HEK293 (cell line): ENCODE results near the gene WSCD2.
A peak's percentile ranks its signal among the peaks of the same experiment; 100 is the strongest.

Source experiments
- GLIS1 ChIP-seq: fragments of 450-650 bp; formaldehyde crosslinking; IDR thresholded peaks from 2 replicates; pipeline ENCODE4 v1.5.1; 2016; ENCODE audit warnings: missing biosample characterization, missing genetic modification characterization
- GLIS2 ChIP-seq: fragments of 450-650 bp; formaldehyde crosslinking; IDR thresholded peaks from 2 replicates; pipeline ENCODE4 v1.5.1; 2016; ENCODE audit warnings: missing biosample characterization, missing genetic modification characterization
- OSR2 ChIP-seq: fragments of 450-650 bp; formaldehyde crosslinking; IDR thresholded peaks from 2 replicates; pipeline ENCODE4 v1.5.1; 2016; ENCODE audit warnings: missing biosample characterization, missing genetic modification characterization
- OVOL3 ChIP-seq: fragments of 450-650 bp; formaldehyde crosslinking; IDR thresholded peaks from 2 replicates; pipeline ENCODE4 v1.5.1; 2016; ENCODE audit warnings: missing biosample characterization, missing genetic modification characterization
- PBX3 ChIP-seq: sonication (generic); formaldehyde crosslinking; IDR thresholded peaks from 2 replicates; pipeline ENCODE4 v1.8.1; 2022; ENCODE audit warnings: mild to moderate bottlenecking, moderate library complexity, missing genetic modification reagents
- REST ChIP-seq: fragments of 450-650 bp; formaldehyde crosslinking; IDR thresholded peaks from 2 replicates; pipeline ENCODE4 v1.5.1; 2016; ENCODE audit warnings: missing biosample characterization, missing genetic modification characterization
- TRIM28 ChIP-seq: IDR thresholded peaks from 2 replicates; pipeline ENCODE4 v1.6.1; 2011; ENCODE audit warnings: low read length, control low read depth, borderline replicate concordance
- ZBTB1 ChIP-seq: fragments of 450-650 bp; formaldehyde crosslinking; IDR thresholded peaks from 2 replicates; pipeline ENCODE4 v1.5.1; 2016; ENCODE audit warnings: missing biosample characterization, missing genetic modification characterization
- ZBTB11 ChIP-seq: fragments of 450-650 bp; formaldehyde crosslinking; conservative IDR thresholded peaks from 2 replicates; pipeline ENCODE4 v1.5.1; 2016; ENCODE audit warnings: low read depth, missing biosample characterization, missing genetic modification characterization
- ZFP3 ChIP-seq: fragments of 450-650 bp; formaldehyde crosslinking; IDR thresholded peaks from 2 replicates; pipeline ENCODE4 v1.5.1; 2016; ENCODE audit warnings: low read depth, missing biosample characterization, missing genetic modification characterization
- ZNF114 ChIP-seq: fragments of 450-650 bp; formaldehyde crosslinking; IDR thresholded peaks from 2 replicates; pipeline ENCODE4 v1.5.0; 2017; ENCODE audit warnings: missing biosample characterization, missing genetic modification characterization
- ZNF175 ChIP-seq: fragments of 450-650 bp; formaldehyde crosslinking; IDR thresholded peaks from 2 replicates; pipeline ENCODE4 v1.5.1; 2016; ENCODE audit warnings: missing biosample characterization, missing genetic modification characterization
- ZNF2 ChIP-seq: fragments of 450-650 bp; formaldehyde crosslinking; IDR thresholded peaks from 2 replicates; pipeline ENCODE4 v1.5.1; 2016; ENCODE audit warnings: missing biosample characterization, missing genetic modification characterization
- ZNF292 ChIP-seq: fragments of 450-650 bp; formaldehyde crosslinking; IDR thresholded peaks from 2 replicates; pipeline ENCODE4 v1.5.1; 2016; ENCODE audit warnings: low read depth, missing biosample characterization, missing genetic modification characterization, borderline replicate concordance
- ZNF335 ChIP-seq: fragments of 450-650 bp; formaldehyde crosslinking; conservative IDR thresholded peaks from 2 replicates; pipeline ENCODE4 v1.5.1; 2016; ENCODE audit warnings: missing biosample characterization, missing genetic modification characterization
- ZNF426 ChIP-seq: fragments of 450-650 bp; formaldehyde crosslinking; IDR thresholded peaks from 2 replicates; pipeline ENCODE4 v1.5.1; 2017; ENCODE audit warnings: missing biosample characterization, missing genetic modification characterization, mild to moderate bottlenecking, inconsistent platforms, moderate library complexity
- ZNF514 ChIP-seq: fragments of 450-650 bp; formaldehyde crosslinking; IDR thresholded peaks from 2 replicates; pipeline ENCODE4 v1.5.1; 2016; ENCODE audit warnings: missing biosample characterization, missing genetic modification characterization
- ZNF521 ChIP-seq: fragments of 450-650 bp; formaldehyde crosslinking; IDR thresholded peaks from 2 replicates; pipeline ENCODE4 v1.5.1; 2017; ENCODE audit warnings: missing biosample characterization, mild to moderate bottlenecking, missing genetic modification characterization
- ZNF529 ChIP-seq: fragments of 450-650 bp; formaldehyde crosslinking; IDR thresholded peaks from 2 replicates; pipeline ENCODE4 v1.5.1; 2017; ENCODE audit warnings: missing genetic modification characterization, missing biosample characterization; ENCODE audit not compliant: insufficient replicate concordance
- ZNF561 ChIP-seq: fragments of 450-650 bp; IDR thresholded peaks from 2 replicates; pipeline ENCODE4 v1.5.1; 2018; ENCODE audit warnings: missing biosample characterization, missing genetic modification characterization, borderline replicate concordance
- ZNF585B ChIP-seq: fragments of 450-650 bp; formaldehyde crosslinking; IDR thresholded peaks from 2 replicates; pipeline ENCODE4 v1.5.1; 2016; ENCODE audit warnings: missing biosample characterization, missing genetic modification characterization
- ZNF610 ChIP-seq: fragments of 450-650 bp; formaldehyde crosslinking; IDR thresholded peaks from 2 replicates; pipeline ENCODE4 v1.5.1; 2016; ENCODE audit warnings: missing biosample characterization, missing genetic modification characterization, borderline replicate concordance
- ZNF626 ChIP-seq: fragments of 450-650 bp; sonication (Bioruptor Pico); formaldehyde crosslinking; IDR thresholded peaks from 2 replicates; pipeline ENCODE4 v1.5.1; 2018; ENCODE audit warnings: missing biosample characterization, missing genetic modification characterization, inconsistent platforms
- ZNF701 ChIP-seq: fragments of 450-650 bp; formaldehyde crosslinking; IDR thresholded peaks from 2 replicates; pipeline ENCODE4 v1.5.1; 2016; ENCODE audit warnings: missing biosample characterization, missing genetic modification characterization
- ZNF76 ChIP-seq: fragments of 450-650 bp; formaldehyde crosslinking; IDR thresholded peaks from 2 replicates; pipeline ENCODE4; 2016; ENCODE audit warnings: low read depth, missing biosample characterization, missing genetic modification characterization, borderline replicate concordance
- ZNF768 ChIP-seq: fragments of 450-650 bp; formaldehyde crosslinking; IDR thresholded peaks from 2 replicates; pipeline ENCODE4 v1.5.1; 2018; ENCODE audit warnings: missing biosample characterization, mild to moderate bottlenecking, missing genetic modification characterization
- ZNF777 ChIP-seq: fragments of 450-650 bp; formaldehyde crosslinking; IDR thresholded peaks from 2 replicates; pipeline ENCODE4 v1.5.1; 2017; ENCODE audit warnings: missing biosample characterization, missing genetic modification characterization, borderline replicate concordance
- ZSCAN5A ChIP-seq: fragments of 450-650 bp; formaldehyde crosslinking; IDR thresholded peaks from 2 replicates; pipeline ENCODE4 v1.5.1; 2016; ENCODE audit warnings: missing biosample characterization, missing genetic modification characterization

Gene WSCD2

GRCh38 chr12:108129017-108129812, at the start of gene WSCD2 (continued):
- TF ChIP-seq ZBTB11 (no peak), ZNF292 (tag by site-specific recombination) (no peak), ZNF777 (tag by site-specific recombination) (no peak), ZNF426 (no peak), ZNF114 (no peak), ZSCAN5A (tag by site-specific recombination) (no peak), ZNF701 (tag by site-specific recombination) (no peak), PBX3 (CRISPR knock-in tag) (no peak), ZFP3 (tag by site-specific recombination) (no peak), ZNF561 (tag by site-specific recombination) (no peak), ZNF529 (tag by site-specific recombination) (no peak), ZNF585B (tag by site-specific recombination) (no peak), TRIM28 (no peak), ZNF76 (tag by site-specific recombination) (no peak), ZNF626 (tag by site-specific recombination) (no peak), ZNF768 (tag by site-specific recombination) (no peak; the same call in 1 of the 2 replicates), ZBTB1 (tag by site-specific recombination) (no peak), ZNF2 (tag by site-specific recombination) (no peak), ZNF175 (tag by site-specific recombination) (no peak), OVOL3 (no peak), GLIS2 (peak; percentile 68), ZNF521 (tag by site-specific recombination) (no peak), ZNF610 (no peak), ZNF514 (tag by site-specific recombination) (no peak), ZNF335 (tag by site-specific recombination) (peak; percentile 74; the same call in 1 of the 2 replicates), OSR2 (tag by site-specific recombination) (no peak), GLIS1 (tag by site-specific recombination) (peak; percentile 89), REST (tag by site-specific recombination) (no peak)
